Muscle of leg (tissue), 9 donors: ENCODE measurements around the gene NMRK1. TPM values are rescaled to one million over a fixed set of nuclear protein-coding genes. Genes with fewer than 3 reads are reported as not detected.

Source experiments
- polyA plus RNA-seq, 8 donors: library from polyadenylated mRNA; unstranded; fragments of 120-200 nt; gene quantifications; one replicate each; pipeline versions ENCODE4 v1.2.1 to v1.2.3, GENCODE V29; 2013; ENCODE audit warnings: inconsistent platforms in 1 of 8, low replicate concordance in 1 of 8; ENCODE audit not compliant: insufficient read length in 8 of 8, insufficient read depth in 1 of 8
- total RNA-seq: library from RNA; stranded (reverse); fragments of 120-200 nt; gene quantifications from one replicate; pipeline ENCODE4 v1.2.4, GENCODE V29; 2013

Gene NMRK1
- total and polyA plus RNA-seq, 9 donors: 8.8 to 17.0 (median 11.7) TPM

Other genes with a start within 250 kb of the NMRK1 start
- gene TRPM6, start 200.2 kb downstream of the NMRK1 start, total RNA-seq: 0.04 TPM
- under 1 TPM; 0.04 to 0.62 (median 0.08) TPM for gene TRPM6, start 200.2 kb downstream of the NMRK1 start, polyA plus RNA-seq
- gene C9orf40, start 135.2 kb downstream of the NMRK1 start, total RNA-seq: 2.9 TPM
- 1 to 10 TPM; 5.3 to 6.3 (median 5.9) TPM for gene C9orf40, start 135.2 kb downstream of the NMRK1 start, polyA plus RNA-seq
- 12.5 TPM for gene CARNMT1, start 59.9 kb downstream of the NMRK1 start, total RNA-seq
- gene CARNMT1, start 59.9 kb downstream of the NMRK1 start, polyA plus RNA-seq: 10 to 100 TPM in 3 of 8 donors, 1 to 10 TPM in 5; 7.6 to 11.0 (median 8.6) TPM
- 15.6 TPM for gene OSTF1, start 359 bp upstream of the NMRK1 start, total RNA-seq
- 10 to 100 TPM; 14.6 to 22.6 (median 17.5) TPM for gene OSTF1, start 359 bp upstream of the NMRK1 start, polyA plus RNA-seq